Adrenal gland (tissue), 5 donors: ENCODE measurements around the gene HHAT.

Source experiments
- POLR2A ChIP-seq, 2 donors: fragments of 450-650 bp; IDR thresholded peaks; one replicate each; pipeline ENCODE4 v1.6.1; 2017; ENCODE audit warnings: antibody characterized with exemption in 2 of 2, mild to moderate bottlenecking in 2 of 2, moderate library complexity in 1 of 2
- TF ChIP-seq, protein P1 (sequence below), 6 experiments: fragments of 450-650 bp in 4 of 6; fragments of 200-600 bp in 2 of 6; sonication (generic) in 1 of 6; IDR thresholded peaks; 1 replicate in 5 of 6; 2 replicates in 1 of 6; pipeline versions ENCODE4 v1.5.1 to v1.8.0; 2016 to 2021; ENCODE audit warnings: antibody characterized with exemption in 6 of 6, mild to moderate bottlenecking in 2 of 6, moderate library complexity in 1 of 6
- donor health status: DM: no; HTN: no; CAD: no.

DNA sequence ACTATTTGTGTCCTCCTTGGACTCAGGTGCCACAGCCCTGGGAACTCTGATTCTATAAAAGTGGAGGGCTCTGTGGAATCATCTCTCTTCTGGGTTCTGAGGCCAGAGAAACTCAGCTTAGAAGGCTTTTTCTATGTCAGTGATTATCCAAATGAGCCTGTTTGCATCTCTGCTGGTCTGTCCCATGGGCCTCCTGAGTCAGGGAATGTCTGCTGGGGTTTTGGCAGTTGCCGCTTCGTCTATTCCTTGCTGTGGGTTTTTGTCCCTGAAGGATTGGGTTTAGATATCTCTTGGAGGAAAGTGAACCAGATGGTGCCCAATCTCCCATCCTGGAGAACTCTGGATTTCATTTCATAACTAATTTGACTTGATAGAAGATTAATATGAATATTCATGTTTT lies 297.6 kb downstream of the HHAT start:
- TF ChIP-seq, protein P1, sequence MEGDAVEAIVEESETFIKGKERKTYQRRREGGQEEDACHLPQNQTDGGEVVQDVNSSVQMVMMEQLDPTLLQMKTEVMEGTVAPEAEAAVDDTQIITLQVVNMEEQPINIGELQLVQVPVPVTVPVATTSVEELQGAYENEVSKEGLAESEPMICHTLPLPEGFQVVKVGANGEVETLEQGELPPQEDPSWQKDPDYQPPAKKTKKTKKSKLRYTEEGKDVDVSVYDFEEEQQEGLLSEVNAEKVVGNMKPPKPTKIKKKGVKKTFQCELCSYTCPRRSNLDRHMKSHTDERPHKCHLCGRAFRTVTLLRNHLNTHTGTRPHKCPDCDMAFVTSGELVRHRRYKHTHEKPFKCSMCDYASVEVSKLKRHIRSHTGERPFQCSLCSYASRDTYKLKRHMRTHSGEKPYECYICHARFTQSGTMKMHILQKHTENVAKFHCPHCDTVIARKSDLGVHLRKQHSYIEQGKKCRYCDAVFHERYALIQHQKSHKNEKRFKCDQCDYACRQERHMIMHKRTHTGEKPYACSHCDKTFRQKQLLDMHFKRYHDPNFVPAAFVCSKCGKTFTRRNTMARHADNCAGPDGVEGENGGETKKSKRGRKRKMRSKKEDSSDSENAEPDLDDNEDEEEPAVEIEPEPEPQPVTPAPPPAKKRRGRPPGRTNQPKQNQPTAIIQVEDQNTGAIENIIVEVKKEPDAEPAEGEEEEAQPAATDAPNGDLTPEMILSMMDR (IDR thresholded peaks at IDR 0.05) = no peak
- TF ChIP-seq POLR2A (IDR thresholded peaks at IDR 0.05) = no peak
